HG03064 (cell line): ENCODE data around the gene MRPS23.

ENCODE experiments used
- ATAC-seq: cut with Tn5 transposase; IDR thresholded peaks from one replicate; pipeline ENCODE4 v1.9.1; 2021; ENCODE audit warnings: low read depth; ENCODE audit not compliant: unreplicated experiment

MRPS23 gene

GRCh38 chr17:57849874-57850754 lies at the start of gene MRPS23:
Gene MRPS23 (minus strand): TSS chr17:57850044. CDS start chr17:57850010, 34 bp downstream.
- ATAC-seq, result peak; percentile 79

- no peak for ATAC-seq
These were observed 49.5 kb upstream of the MRPS23 start for GRCh38 chr17:57899391-57899790.

GRCh38 chr17:57898487-57899311 lies 48.9 kb upstream of the MRPS23 start:
- ATAC-seq, result no peak

GRCh38 chr17:57895382-57896060 lies 45.7 kb upstream of the MRPS23 start:
- no peak for ATAC-seq

- no peak for ATAC-seq
These were observed 45.0 kb upstream of the MRPS23 start for GRCh38 chr17:57894848-57895247.

GRCh38 chr17:57892820-57893595 lies 43.2 kb upstream of the MRPS23 start:
- ATAC-seq, result no peak

GRCh38 chr17:57892146-57892819 lies 42.4 kb upstream of the MRPS23 start:
- ATAC-seq, result no peak

GRCh38 chr17:57890857-57891232 lies 41.0 kb upstream of the MRPS23 start:
- ATAC-seq, result no peak

- ATAC-seq, result no peak
These were observed 40.3 kb upstream of the MRPS23 start for GRCh38 chr17:57889892-57890856.

GRCh38 chr17:57889252-57889651 lies 39.4 kb upstream of the MRPS23 start:
- no peak for ATAC-seq

- no peak for ATAC-seq
These were observed 38.7 kb upstream of the MRPS23 start for GRCh38 chr17:57888311-57889216.

- ATAC-seq, result no peak
These were observed 37.3 kb upstream of the MRPS23 start for GRCh38 chr17:57887161-57887560.

GRCh38 chr17:57886020-57886419 lies 36.2 kb upstream of the MRPS23 start:
- ATAC-seq, result no peak

GRCh38 chr17:57885148-57885915 lies 35.5 kb upstream of the MRPS23 start:
- ATAC-seq, result no peak

- no peak for ATAC-seq
These were observed 32.0 kb upstream of the MRPS23 start for GRCh38 chr17:57881783-57882351.

GRCh38 chr17:57881143-57881542 lies 31.3 kb upstream of the MRPS23 start:
- no peak for ATAC-seq

GRCh38 chr17:57880086-57880456 lies 30.2 kb upstream of the MRPS23 start:
- no peak for ATAC-seq
